HG03175 (cell line): ENCODE data around the gene PVALEF.
"Not testable (repeated sequence)": the region's sequence is repeated elsewhere in the genome, so short reads cannot be mapped to it uniquely, and the experiment has no call there.

Source experiments
- ATAC-seq: cut with Tn5 transposase; IDR thresholded peaks from one replicate; pipeline ENCODE4 v1.9.1; 2021; ENCODE audit warnings: mild to moderate bottlenecking, moderate library complexity; ENCODE audit not compliant: unreplicated experiment

PVALEF gene

GRCh38 chr17:81210466-81210865 lies 45.2 kb downstream of the PVALEF start:
- ATAC-seq: no peak

- ATAC-seq: no peak
Measured at GRCh38 chr17:81210868-81211267, 45.6 kb downstream of the PVALEF start.

GRCh38 chr17:81212365-81212764 lies 47.1 kb downstream of the PVALEF start:
- ATAC-seq: no peak

GRCh38 chr17:81213978-81214377 lies 48.7 kb downstream of the PVALEF start:
- no peak for ATAC-seq

- no peak for ATAC-seq
Measured at GRCh38 chr17:81217491-81217890, 52.2 kb downstream of the PVALEF start.

GRCh38 chr17:81218459-81218858 lies 53.2 kb downstream of the PVALEF start:
- ATAC-seq: no peak

GRCh38 chr17:81218991-81219390 lies 53.7 kb downstream of the PVALEF start:
- ATAC-seq: no peak

- ATAC-seq: no peak
Measured at GRCh38 chr17:81219476-81220180, 54.3 kb downstream of the PVALEF start.

GRCh38 chr17:81221371-81221841 lies 56.1 kb downstream of the PVALEF start:
- ATAC-seq: no peak

- ATAC-seq: no peak
Measured at GRCh38 chr17:81221842-81222619, 56.7 kb downstream of the PVALEF start.

- no peak for ATAC-seq
Measured at GRCh38 chr17:81222620-81222905, 57.3 kb downstream of the PVALEF start.

GRCh38 chr17:81222906-81223761 lies 57.8 kb downstream of the PVALEF start, which contains the start of gene CEP131:
TSS of gene CEP131 (minus strand) at chr17:81222965. CDS start at chr17:81220056, 2,909 bp downstream.
- ATAC-seq: peak; percentile 96

GRCh38 chr17:81223762-81224130 lies 58.4 kb downstream of the PVALEF start:
- no peak for ATAC-seq

GRCh38 chr17:81227630-81228029 lies 62.3 kb downstream of the PVALEF start:
- not testable (repeated sequence) for ATAC-seq

- peak; percentile 63 for ATAC-seq
Measured at GRCh38 chr17:81228420-81228819, 63.1 kb downstream of the PVALEF start.

- ATAC-seq: no peak
Measured at GRCh38 chr17:81228834-81229665, 63.7 kb downstream of the PVALEF start.

GRCh38 chr17:81229666-81229920 lies 64.3 kb downstream of the PVALEF start:
- no peak for ATAC-seq

- no peak for ATAC-seq
Measured at GRCh38 chr17:81230043-81230820, 64.9 kb downstream of the PVALEF start.

- ATAC-seq: no peak
Measured at GRCh38 chr17:81231121-81231645, 65.9 kb downstream of the PVALEF start.
